Endothelial cell of umbilical vein (primary cell): Measurements from ENCODE around the gene IQGAP1. TPM values are rescaled to one million over a fixed set of nuclear protein-coding genes. Genes with fewer than 3 reads are reported as not detected.

Source experiments
- BruUV-seq: library from RNA; stranded (reverse); fragments of 400-500 nt; replicated peaks from 2 replicates; lab custom pipeline; 2021; lab: Mats Ljungman, UMichigan
- CTCF ChIA-PET: fragments of 300-600, 350-600 bp; sonication (Branson Sonifier 250); formaldehyde crosslinking; loops from one replicate; lab custom pipeline; 2021; ENCODE audit warnings: antibody characterized with exemption, inconsistent platforms; lab: Charles Lee
- POLR2A ChIA-PET: fragments of 300-600, 350-600 bp; sonication (Branson Sonifier 250); formaldehyde crosslinking; loops from one replicate; lab custom pipeline; 2021; ENCODE audit warnings: antibody characterized with exemption, inconsistent platforms; lab: Charles Lee
- DNase-seq: peaks from one replicate; pipeline ENCODE4 v3.0.0-alpha.2; 2011; ENCODE audit warnings: low read depth, low spot score
- FAIRE-seq: peaks from 2 replicates; lab custom pipeline; 2011; peaks lifted over from hg19 to GRCh38; lab: Jason Lieb, UNC
- H2AFZ ChIP-seq: 2 replicates; pipeline ENCODE4 v1.6.0; 2012; ENCODE audit warnings: low read depth, low read length, control low read depth, inconsistent platforms
- H3K27ac ChIP-seq: 2 replicates; pipeline ENCODE4 v1.5.1; 2011; ENCODE audit warnings: low read depth, mild to moderate bottlenecking, control low read depth, low read length, moderate library complexity; ENCODE audit not compliant: insufficient read depth
- H3K27me3 ChIP-seq, 2 experiments: 2 replicates each; pipeline versions ENCODE4 v1.6.0 to v1.6.1; 2011; ENCODE audit warnings: low read length in 2 of 2, mixed read lengths in 1 of 2; ENCODE audit not compliant: control insufficient read depth in 2 of 2, insufficient read depth in 2 of 2
- H3K36me3 ChIP-seq, 2 experiments: 2 replicates in 1 of 2; 3 replicates in 1 of 2; pipeline ENCODE4 v1.5.1; 2011; ENCODE audit warnings: low read length in 2 of 2, mild to moderate bottlenecking in 1 of 2, moderate library complexity in 1 of 2; ENCODE audit not compliant: control insufficient read depth in 2 of 2, insufficient read depth in 2 of 2; ENCODE audit errors: extremely low read depth in 1 of 2
- H3K4me1 ChIP-seq: 3 replicates; pipeline ENCODE4 v1.5.1; 2011; ENCODE audit warnings: mild to moderate bottlenecking, low read length; ENCODE audit not compliant: control insufficient read depth, insufficient read depth; ENCODE audit errors: extremely low read depth
- H3K4me2 ChIP-seq: 2 replicates; pipeline ENCODE4 v1.6.1; 2011; ENCODE audit warnings: low read length, control low read depth, mixed read lengths; ENCODE audit not compliant: insufficient read depth
- H3K4me3 ChIP-seq, 3 experiments: fragments of 200-600 bp in 1 of 3; sonication (generic), shearing (Covaris generic) in 1 of 3; replicated peaks in 1 of 3; 2 replicates each; pipeline ENCODE4 v1.5.1; 2011 to 2016; ENCODE audit warnings: control low read depth in 3 of 3, low read length in 3 of 3, mild to moderate bottlenecking in 2 of 3, inconsistent platforms in 1 of 3, low read depth in 1 of 3, moderate library complexity in 1 of 3; ENCODE audit not compliant: insufficient read depth in 1 of 3
- H3K79me2 ChIP-seq: 2 replicates; pipeline ENCODE4 v1.6.0; 2012; ENCODE audit warnings: low read length, inconsistent platforms; ENCODE audit not compliant: control insufficient read depth, insufficient read depth
- H3K9ac ChIP-seq: replicated peaks from 2 replicates; pipeline ENCODE3; 2011; ENCODE audit warnings: low read length, control low read depth; ENCODE audit not compliant: insufficient read depth; ENCODE audit errors: extremely low read depth
- H3K9me1 ChIP-seq: replicated peaks from 3 replicates; pipeline ENCODE4 v1.6.0; 2011; ENCODE audit warnings: mild to moderate bottlenecking, low read length; ENCODE audit not compliant: control insufficient read depth, insufficient read depth; ENCODE audit errors: extremely low read depth
- H3K9me3 ChIP-seq: replicated peaks from 2 replicates; pipeline ENCODE4 v1.5.1; 2012; ENCODE audit warnings: low read length, inconsistent platforms; ENCODE audit not compliant: control insufficient read depth, insufficient read depth
- H4K20me1 ChIP-seq: replicated peaks from 2 replicates; pipeline ENCODE3; 2011; ENCODE audit warnings: mild to moderate bottlenecking, low read length; ENCODE audit not compliant: control insufficient read depth, insufficient read depth; ENCODE audit errors: extremely low read depth
- CTCF ChIP-seq, 2 donors: IDR thresholded peaks; 1 replicate in 1 of 2; 2 replicates in 1 of 2; pipeline ENCODE4 v1.5.1; 2011; ENCODE audit warnings: low read length in 2 of 2, mild to moderate bottlenecking in 2 of 2, moderate library complexity in 2 of 2, control low read depth in 1 of 2, inconsistent platforms in 1 of 2, low read depth in 1 of 2; ENCODE audit not compliant: insufficient read depth in 1 of 2; ENCODE audit errors: extremely low read depth in 1 of 2
- EZH2 ChIP-seq: IDR thresholded peaks from 2 replicates; pipeline ENCODE4 v1.6.1; 2012; ENCODE audit warnings: borderline replicate concordance, low read depth, mild to moderate bottlenecking, moderate library complexity, low read length, inconsistent platforms; ENCODE audit not compliant: severe bottlenecking
- FOS ChIP-seq: IDR thresholded peaks from 2 replicates; pipeline ENCODE4 v1.6.1; 2011; ENCODE audit warnings: mild to moderate bottlenecking, low read length, moderate library complexity, borderline replicate concordance; ENCODE audit not compliant: insufficient read depth
- GATA2 ChIP-seq: IDR thresholded peaks from 2 replicates; pipeline ENCODE4 v1.7.0; 2011; ENCODE audit warnings: low read depth, mild to moderate bottlenecking, moderate library complexity, mixed read lengths, low read length; ENCODE audit not compliant: insufficient read length, insufficient read depth
- JUN ChIP-seq: IDR thresholded peaks from 2 replicates; pipeline ENCODE4 v1.6.1; 2011; ENCODE audit warnings: borderline replicate concordance, low read depth; ENCODE audit not compliant: insufficient read length, insufficient read depth
- dilution Hi-C: fragments of 300-500 bp; cut with MboI; formaldehyde crosslinking; loops from one replicate; pipeline ENCODE4 v1.15.0; 2019; ENCODE audit warnings: low sequenced_read_pairs; ENCODE audit not compliant: extremely low pct_ligation_motif_present
- intact Hi-C: fragments of 100-400 bp; cut with micrococcal nuclease; formaldehyde crosslinking; loops from one replicate; pipeline ENCODE4 v1.10.0; 2022
- polyA plus RNA-seq, 4 experiments: library from polyadenylated mRNA; depleted of rRNA in 3 of 4; stranded (reverse) in 3 of 4; unstranded in 1 of 4; fragments of >200 nt; gene quantifications; 2 replicates each; pipeline versions ENCODE4 v1.2.1 to v1.2.3, GENCODE V29; 2011 to 2012; ENCODE audit warnings: missing spikeins in 1 of 4
- total RNA-seq: library from RNA; stranded (reverse); gene quantifications from 2 replicates; pipeline ENCODE4 v1.2.3, GENCODE V29; 2021

IQGAP1 gene
- total and polyA plus RNA-seq, 2 donors (not counting 3 experiments of a cell fraction or from before 2014, with no cell fraction given), result 82.2 to 258 TPM

GRCh38 chr15:90425726-90426346 is 37.8 kb downstream of the IQGAP1 start:
- H3K9me3 ChIP-seq, result no peaks in the 10 kb centered on the region
- H3K79me2 ChIP-seq, result peaks cover 46% of the 10 kb centered on the region
- no peak overlapping the region for H3K27ac ChIP-seq
- no peaks in the 10 kb centered on the region for H3K27me3 ChIP-seq
- DNase-seq (no peak), FAIRE-seq (no peak)
- no peak overlapping the region for H3K4me3 ChIP-seq
- no peak for TF ChIP-seq FOS
- TF ChIP-seq JUN, result no peak
- TF ChIP-seq CTCF (IDR thresholded peaks at IDR 0.05; ENCODE audit: extremely low read depth in 1 of 2, insufficient read depth in 1 of 2, low read depth in 1 of 2, low read length in 2 of 2), result no peak
- no peak for TF ChIP-seq GATA2
- no peak for TF ChIP-seq EZH2
- CTCF ChIA-PET, result interaction anchor here (0.7 to 1.3 kb wide), 2 partner anchors 56 to 65 kb away, joined by 3 to 5 read pairs; no protein-coding TSS in a partner anchor
- no peak overlapping the region for H3K9ac ChIP-seq
- intact Hi-C loops (no loop called here), dilution Hi-C loops (no loop called here)
- H3K36me3 ChIP-seq, result peaks cover 2 to 7% of the 10 kb centered on the region in 2 experiments
- no TSS peak for BruUV-seq
- POLR2A ChIA-PET, result no interaction called here
- no peaks in the 10 kb centered on the region for H3K9me1 ChIP-seq
- no peak overlapping the region for H2AFZ ChIP-seq
- no peak overlapping the region for H3K4me2 ChIP-seq
- peaks cover 5% of the 10 kb centered on the region for H4K20me1 ChIP-seq
- H3K4me1 ChIP-seq, result peaks cover 16% of the 10 kb centered on the region
